ENCODE measurements around the gene PCBD2.

GRCh38 chr5:134994560-134995156, 89.7 kb downstream of the PCBD2 start:
- TF ChIP-seq CTCF (IDR thresholded peaks at IDR 0.05) (no peak), EP300 (IDR thresholded peaks at IDR 0.05) (no peak)

Measured in ovary (tissue), 3 donors.